ENCODE results near the gene PCDHGB3. TPM values are rescaled to one million over a fixed set of nuclear protein-coding genes. Genes with fewer than 3 reads are reported as not detected.

Gene PCDHGB3
- total and polyA plus RNA-seq, 10 of the 15 experiments (the other 5 are each of a cell fraction or from before 2014, with no cell fraction given): 0.12 to 0.50 (median 0.20) TPM; not detected in 4

- TF ChIP-seq CEBPZ (IDR thresholded peaks at IDR 0.05; ENCODE audit: low read depth, low read length) (no peak), BRCA1 (IDR thresholded peaks at IDR 0.05; ENCODE audit: low read depth, low read length) (no peak)
Observed at GRCh38 chr5:141402553-141403243, 32.7 kb downstream of the PCDHGB3 start, which contains the start of gene PCDHGA9 (continued).

- ChIA-PET SMC1A (ENCODE audit: uncharacterized antibody, unreplicated experiment) (interaction anchor here (0.7 to 1.4 kb wide), 2 partner anchors 9 to 33 kb away, joined by 3 to 4 read pairs; partner anchors contain the start of genes PCDHGA10 and PCDHGB3), RAD21 (ENCODE audit: unreplicated experiment) (no interaction called here), POLR2A (no interaction called here), CTCF (interaction anchor here (0.6 to 1.7 kb wide), 6 partner anchors 9 to 736 kb away, joined by 3 to 8 read pairs (median 3); partner anchors contain the start of genes PCDHGA10 and PCDHGA12)
- H3K9ac ChIP-seq (ENCODE audit: control insufficient read depth, insufficient read depth, low read length): no peak overlapping the region
- ATAC-seq (no peak), DNase-seq (ENCODE audit: low read depth, low spot score) (no peak), FAIRE-seq (no peak)
- H3K27ac ChIP-seq (ENCODE audit: control insufficient read depth, insufficient read depth): no peak overlapping the region
- peaks cover 21% of the 10 kb centered on the region for H3K9me3 ChIP-seq (replicated peaks; ENCODE audit: control insufficient read depth, insufficient read depth, low read length)
- no TSS peak for BruUV-seq (replicated peaks)
- no peaks in the 10 kb centered on the region for H3K4me1 ChIP-seq (ENCODE audit: control insufficient read depth, insufficient read depth, low read length)
- no peaks in the 10 kb centered on the region for H3K27me3 ChIP-seq (replicated peaks in 1 of 2; ENCODE audit: control insufficient read depth in 2 of 2, insufficient read depth in 2 of 2, low read length in 1 of 2)
- no peaks in the 10 kb centered on the region for H3K79me2 ChIP-seq (ENCODE audit: control insufficient read depth, insufficient read depth, low read length)
- no peak overlapping the region for H3K4me2 ChIP-seq (ENCODE audit: control insufficient read depth, insufficient read depth)
- WGBS (ENCODE audit: insufficient coverage, insufficient replicate concordance, low lambda C conversion rate, missing lambda C conversion rate): 74% methylated on average over 22 of the region's 22 CpGs
- no peak overlapping the region for H2AFZ ChIP-seq (ENCODE audit: control insufficient read depth, low read depth, low read length)
- no peak overlapping the region for H3K4me3 ChIP-seq
- H4K20me1 ChIP-seq (ENCODE audit: control insufficient read depth, insufficient read depth): no peaks in the 10 kb centered on the region
- no peaks in the 10 kb centered on the region for H3K36me3 ChIP-seq (ENCODE audit: control insufficient read depth in 2 of 2, insufficient read depth in 2 of 2, low read length in 1 of 2)
- intact Hi-C loops (cut with micrococcal nuclease; ENCODE audit: unreplicated experiment): no loop called here
- in situ Hi-C loops (cut with MboI): no loop called here
- TF ChIP-seq SUZ12 (IDR thresholded peaks at IDR 0.05; ENCODE audit: unreplicated experiment) (no peak), BACH1 (IDR thresholded peaks at IDR 0.05; ENCODE audit: borderline replicate concordance) (no peak), ZNF384 (IDR thresholded peaks at IDR 0.05; ENCODE audit: borderline replicate concordance, low read depth, low read length) (no peak), SPI1 (IDR thresholded peaks at IDR 0.05; ENCODE audit: borderline replicate concordance, insufficient read depth, low read depth, low read length) (no peak), ATF3 (IDR thresholded peaks at IDR 0.05; ENCODE audit: borderline replicate concordance, extremely low read depth, low read depth, low read length) (no peak), NFYA (IDR thresholded peaks at IDR 0.05; ENCODE audit: borderline replicate concordance, low read depth, low read length) (no peak), KAT2A (conservative IDR thresholded peaks at IDR 0.05; ENCODE audit: control insufficient read depth, low read depth, low read length) (no peak), MXI1 (IDR thresholded peaks at IDR 0.05; ENCODE audit: low read depth, low read length) (no peak), ZBTB4 (CRISPR knock-in tag; IDR thresholded peaks at IDR 0.05) (no peak), DPF2 (IDR thresholded peaks at IDR 0.05) (no peak)
Observed at GRCh38 chr5:141403387-141403786, 33.3 kb downstream of the PCDHGB3 start.
